ENCODE results near the gene KRTAP22-2. TPM values are rescaled to one million over a fixed set of nuclear protein-coding genes. Genes with fewer than 3 reads are reported as not detected.

The KRTAP22-2 gene
- total RNA-seq, 1 donor from 2014 or later, result not detected

DNA sequence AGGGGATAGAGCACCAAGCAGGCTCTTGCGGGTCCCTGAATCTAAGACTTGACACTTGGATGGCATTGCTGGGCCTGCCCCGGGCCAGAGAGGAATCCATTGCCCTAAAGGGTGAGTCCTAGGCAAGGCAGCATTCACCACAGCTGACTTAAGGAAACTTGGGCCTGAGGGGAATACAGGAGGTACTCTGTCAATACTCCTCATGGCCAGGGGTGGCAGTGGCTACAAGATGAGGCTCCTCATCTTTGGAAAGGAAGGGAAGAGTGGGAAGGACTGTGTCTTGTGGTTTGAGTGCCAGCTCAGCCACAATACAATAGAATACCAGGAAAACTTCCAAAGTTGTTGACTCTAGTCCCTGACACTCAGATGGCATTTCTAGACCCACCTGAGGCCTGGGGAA, 15.8 kb upstream of the KRTAP22-2 start:
- H3K9me3 Mint-ChIP-seq, result peaks cover 23% of the 10 kb centered on the region
- no peak overlapping the region for H3K4me3 Mint-ChIP-seq (ENCODE audit: low read depth)

GRCh38 chr21:30600787-30601186, 10.6 kb upstream of the KRTAP22-2 start, which contains the start of gene KRTAP22-1:
TSS of gene KRTAP22-1 (plus strand) at chr21:30601087.
- no peaks in the 10 kb centered on the region for H3K4me1 Mint-ChIP-seq (ENCODE audit: low read depth)
- DNase-seq (ENCODE audit: low spot score), result no peak
- H3K36me3 Mint-ChIP-seq (ENCODE audit: low read depth), result no peaks in the 10 kb centered on the region
- intact Hi-C loops (cut with micrococcal nuclease), result no loop called here
- no peak within 1 kb of the TSS for H3K27ac Mint-ChIP-seq
- no peak within 1 kb of the TSS for H3K4me3 Mint-ChIP-seq (ENCODE audit: low read depth)
- H3K27me3 Mint-ChIP-seq (ENCODE audit: low read depth), result no peaks in the 10 kb centered on the region
- H3K9me3 Mint-ChIP-seq, result peaks cover 11% of the 10 kb centered on the region

More for the DNA sequence above, 15.8 kb upstream of the KRTAP22-2 start:
- DNase-seq (ENCODE audit: low spot score), result no peak
- H3K27ac Mint-ChIP-seq, result no peak overlapping the region
- no peaks in the 10 kb centered on the region for H3K36me3 Mint-ChIP-seq (ENCODE audit: low read depth)
- H3K4me1 Mint-ChIP-seq (ENCODE audit: low read depth), result no peaks in the 10 kb centered on the region
- no peaks in the 10 kb centered on the region for H3K27me3 Mint-ChIP-seq (ENCODE audit: low read depth)
- intact Hi-C loops (cut with micrococcal nuclease), result no loop called here

- DNase-seq (ENCODE audit: low spot score), result no peak
- Mint-ChIP-seq H3K27ac (no peak within 1 kb of the TSS), H3K4me1 (ENCODE audit: low read depth) (no peaks in the 10 kb centered on the region), H3K36me3 (ENCODE audit: low read depth) (no peaks in the 10 kb centered on the region), H3K9me3 (peaks cover 11% of the 10 kb centered on the region), H3K4me3 (ENCODE audit: low read depth) (no peak within 1 kb of the TSS), H3K27me3 (ENCODE audit: low read depth) (no peaks in the 10 kb centered on the region)
- intact Hi-C loops (cut with micrococcal nuclease), result no loop called here
Measured at GRCh38 chr21:30598802-30599201, 8.6 kb upstream of the KRTAP22-2 start, which contains the start of gene KRTAP6-2. TSS of gene KRTAP6-2 (minus strand) at chr21:30598902. CDS start at chr21:30598874, 28 bp downstream.

DNA sequence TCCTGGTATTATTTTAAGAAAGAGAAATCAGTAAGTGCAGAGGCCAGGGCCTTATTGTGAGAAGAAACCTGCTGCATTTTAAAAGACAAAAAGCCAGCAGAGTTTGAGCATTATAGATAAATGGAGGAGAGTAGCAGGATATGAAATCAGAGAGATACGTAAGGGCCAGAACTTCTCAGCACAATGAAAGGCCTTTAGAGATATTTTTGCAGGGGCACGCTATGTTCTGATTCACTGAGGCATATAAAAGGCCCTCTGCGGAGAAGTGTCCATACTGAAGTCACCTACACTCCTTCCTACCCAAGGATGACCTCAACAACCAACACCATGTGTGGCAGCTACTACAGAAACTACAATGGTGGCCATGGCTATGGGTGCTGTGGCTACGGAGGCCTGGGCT, 1.9 kb upstream of the KRTAP22-2 start, which contains the start of gene KRTAP6-3:
KRTAP6-3 (plus strand) TSS at position 301 of the 400 bp plus-strand sequence; CDS start at position 307, 6 bp downstream.
- intact Hi-C loops (cut with micrococcal nuclease), result no loop called here
- Mint-ChIP-seq H3K36me3 (ENCODE audit: low read depth) (no peaks in the 10 kb centered on the region), H3K27me3 (ENCODE audit: low read depth) (peaks cover 4% of the 10 kb centered on the region), H3K27ac (no peak within 1 kb of the TSS), H3K4me3 (ENCODE audit: low read depth) (no peak within 1 kb of the TSS), H3K4me1 (ENCODE audit: low read depth) (peaks cover 3% of the 10 kb centered on the region), H3K9me3 (no peaks in the 10 kb centered on the region)
- no peak for DNase-seq (ENCODE audit: low spot score)

DNA sequence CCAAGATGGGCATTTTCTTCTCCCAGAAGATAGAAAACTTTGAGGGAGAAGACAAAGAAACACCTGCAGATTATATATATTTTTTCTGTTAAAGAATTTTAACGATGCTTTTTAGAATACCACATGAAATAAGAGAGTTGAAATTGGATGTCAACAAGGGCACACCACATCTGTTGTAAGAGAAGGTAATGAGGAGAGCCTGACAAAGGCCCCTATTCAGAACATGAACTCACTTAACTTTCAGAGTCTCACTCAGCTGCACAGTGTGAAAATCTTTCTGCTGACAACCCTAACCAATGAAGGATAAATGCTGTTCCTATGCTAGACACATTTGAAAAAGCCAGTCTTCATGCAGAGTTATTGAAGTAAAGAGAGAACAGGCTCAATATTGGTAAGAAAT, 7.3 kb downstream of the KRTAP22-2 start:
- Mint-ChIP-seq H3K9me3 (no peaks in the 10 kb centered on the region), H3K4me1 (ENCODE audit: low read depth) (no peaks in the 10 kb centered on the region), H3K27ac (no peak overlapping the region), H3K36me3 (ENCODE audit: low read depth) (no peaks in the 10 kb centered on the region), H3K4me3 (ENCODE audit: low read depth) (no peak overlapping the region), H3K27me3 (ENCODE audit: low read depth) (peaks cover 5% of the 10 kb centered on the region)
- intact Hi-C loops (cut with micrococcal nuclease), result no loop called here
- no peak for DNase-seq (ENCODE audit: low spot score)

- no peak overlapping the region for H3K4me3 Mint-ChIP-seq (ENCODE audit: low read depth)
- no peak for DNase-seq (ENCODE audit: low spot score)
- H3K4me1 Mint-ChIP-seq (ENCODE audit: low read depth), result peaks cover 3% of the 10 kb centered on the region
- intact Hi-C loops (cut with micrococcal nuclease), result no loop called here
- H3K36me3 Mint-ChIP-seq (ENCODE audit: low read depth), result no peaks in the 10 kb centered on the region
- H3K27me3 Mint-ChIP-seq (ENCODE audit: low read depth), result peaks cover 5% of the 10 kb centered on the region
- no peaks in the 10 kb centered on the region for H3K9me3 Mint-ChIP-seq
- no peak overlapping the region for H3K27ac Mint-ChIP-seq
Measured at GRCh38 chr21:30580132-30580531, 10.1 kb downstream of the KRTAP22-2 start.

DNA sequence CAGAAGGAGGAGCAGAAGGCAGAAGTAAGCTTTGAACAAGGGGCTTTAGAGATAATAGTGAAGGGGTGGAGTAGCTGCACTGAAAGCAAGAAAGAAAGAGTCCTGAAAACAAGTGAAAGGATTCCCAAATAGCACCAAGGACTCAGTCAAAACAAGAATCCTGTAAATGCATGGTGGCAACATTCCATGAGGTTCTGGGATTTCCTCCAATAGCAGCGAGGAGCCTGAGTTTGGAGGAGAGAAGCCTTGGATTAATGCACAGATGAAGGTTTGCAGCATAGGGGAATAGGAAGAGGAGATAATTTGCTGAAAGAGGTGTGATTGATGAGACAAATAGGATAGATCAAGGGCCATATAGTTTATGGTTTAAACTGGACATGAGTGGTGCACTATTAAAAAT, 10.9 kb downstream of the KRTAP22-2 start:
- Mint-ChIP-seq H3K27ac (no peak overlapping the region), H3K4me3 (ENCODE audit: low read depth) (no peak overlapping the region), H3K36me3 (ENCODE audit: low read depth) (no peaks in the 10 kb centered on the region), H3K4me1 (ENCODE audit: low read depth) (peaks cover 3% of the 10 kb centered on the region), H3K27me3 (ENCODE audit: low read depth) (no peaks in the 10 kb centered on the region), H3K9me3 (no peaks in the 10 kb centered on the region)
- DNase-seq (ENCODE audit: low spot score), result no peak
- intact Hi-C loops (cut with micrococcal nuclease), result no loop called here

DNA sequence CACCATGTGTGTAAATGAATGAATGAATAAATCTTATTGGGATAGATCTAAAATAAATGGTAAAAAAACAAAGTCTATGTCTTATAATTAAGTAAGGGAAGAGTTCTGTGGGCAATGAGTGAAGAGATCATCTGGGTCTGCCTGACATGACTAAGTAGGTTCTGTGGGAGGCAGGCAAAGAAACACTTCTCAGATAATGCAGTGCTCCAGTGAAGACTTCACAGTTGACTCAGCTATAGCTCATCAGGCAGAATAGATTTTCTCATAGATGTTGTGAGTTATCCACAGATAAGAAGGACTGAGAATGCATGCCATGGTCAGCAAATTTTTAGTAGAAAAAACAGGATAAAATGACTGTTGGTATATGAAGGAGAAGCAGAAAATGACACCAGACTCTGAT, 12.4 kb downstream of the KRTAP22-2 start:
- intact Hi-C loops (cut with micrococcal nuclease), result no loop called here
- H3K9me3 Mint-ChIP-seq, result no peaks in the 10 kb centered on the region
- DNase-seq (ENCODE audit: low spot score), result no peak
- no peaks in the 10 kb centered on the region for H3K36me3 Mint-ChIP-seq (ENCODE audit: low read depth)
- H3K27ac Mint-ChIP-seq, result no peak overlapping the region
- peaks cover 3% of the 10 kb centered on the region for H3K4me1 Mint-ChIP-seq (ENCODE audit: low read depth)
- H3K4me3 Mint-ChIP-seq (ENCODE audit: low read depth), result no peak overlapping the region
- no peaks in the 10 kb centered on the region for H3K27me3 Mint-ChIP-seq (ENCODE audit: low read depth)

GRCh38 chr21:30567617-30568016, 22.6 kb downstream of the KRTAP22-2 start:
- intact Hi-C loops (cut with micrococcal nuclease), result no loop called here
- no peaks in the 10 kb centered on the region for H3K36me3 Mint-ChIP-seq (ENCODE audit: low read depth)
- H3K4me1 Mint-ChIP-seq (ENCODE audit: low read depth), result no peaks in the 10 kb centered on the region
- H3K27ac Mint-ChIP-seq, result no peak overlapping the region
- no peak for DNase-seq (ENCODE audit: low spot score)
- H3K27me3 Mint-ChIP-seq (ENCODE audit: low read depth), result no peaks in the 10 kb centered on the region
- no peak overlapping the region for H3K4me3 Mint-ChIP-seq (ENCODE audit: low read depth)
- no peaks in the 10 kb centered on the region for H3K9me3 Mint-ChIP-seq

DNA sequence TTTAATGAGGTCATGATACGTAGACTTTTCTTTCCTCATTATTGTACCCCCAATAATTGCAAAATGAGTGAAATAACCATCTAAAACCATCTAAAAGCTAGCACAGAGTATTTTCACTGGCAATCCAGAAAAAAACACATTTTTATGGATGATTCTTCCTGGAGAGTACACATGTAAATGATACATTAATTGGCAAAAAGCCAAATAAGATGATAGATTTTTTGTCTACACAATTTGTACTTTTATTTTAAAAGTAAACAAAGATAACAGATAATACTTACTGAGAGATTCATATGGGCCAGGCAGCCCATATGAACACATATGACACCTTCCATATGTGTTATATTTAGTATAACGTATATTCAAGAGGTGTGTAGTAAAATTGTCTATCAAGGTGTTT, 26.6 kb downstream of the KRTAP22-2 start:
- intact Hi-C loops (cut with micrococcal nuclease), result no loop called here
- no peaks in the 10 kb centered on the region for H3K9me3 Mint-ChIP-seq
- H3K36me3 Mint-ChIP-seq (ENCODE audit: low read depth), result no peaks in the 10 kb centered on the region
- H3K4me1 Mint-ChIP-seq (ENCODE audit: low read depth), result no peaks in the 10 kb centered on the region
- H3K4me3 Mint-ChIP-seq (ENCODE audit: low read depth), result no peak overlapping the region
- DNase-seq (ENCODE audit: low spot score), result no peak
- no peaks in the 10 kb centered on the region for H3K27me3 Mint-ChIP-seq (ENCODE audit: low read depth)
- H3K27ac Mint-ChIP-seq, result no peak overlapping the region

DNA sequence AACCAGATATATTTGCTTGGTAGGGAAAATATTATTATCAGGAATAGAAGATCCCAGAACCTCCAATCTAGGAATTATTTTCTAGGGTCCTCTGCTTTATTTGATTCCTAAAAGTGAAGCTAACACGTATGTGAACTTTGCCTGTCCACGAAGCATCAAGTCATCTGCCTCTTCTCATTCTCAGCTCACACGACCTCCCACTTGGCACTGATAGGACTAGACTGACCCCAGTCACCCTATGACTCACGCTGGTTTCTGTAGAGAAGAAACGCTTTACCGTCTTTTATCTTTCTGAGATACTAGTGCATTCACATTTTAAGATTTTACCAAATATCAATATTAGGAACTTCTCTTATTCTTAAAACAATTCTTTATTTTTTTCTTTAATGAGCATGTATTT, 27.1 kb downstream of the KRTAP22-2 start:
- Mint-ChIP-seq H3K9me3 (no peaks in the 10 kb centered on the region), H3K27ac (no peak overlapping the region), H3K27me3 (ENCODE audit: low read depth) (no peaks in the 10 kb centered on the region), H3K36me3 (ENCODE audit: low read depth) (no peaks in the 10 kb centered on the region), H3K4me1 (ENCODE audit: low read depth) (no peaks in the 10 kb centered on the region), H3K4me3 (ENCODE audit: low read depth) (no peak overlapping the region)
- intact Hi-C loops (cut with micrococcal nuclease), result no loop called here
- no peak for DNase-seq (ENCODE audit: low spot score)

DNA sequence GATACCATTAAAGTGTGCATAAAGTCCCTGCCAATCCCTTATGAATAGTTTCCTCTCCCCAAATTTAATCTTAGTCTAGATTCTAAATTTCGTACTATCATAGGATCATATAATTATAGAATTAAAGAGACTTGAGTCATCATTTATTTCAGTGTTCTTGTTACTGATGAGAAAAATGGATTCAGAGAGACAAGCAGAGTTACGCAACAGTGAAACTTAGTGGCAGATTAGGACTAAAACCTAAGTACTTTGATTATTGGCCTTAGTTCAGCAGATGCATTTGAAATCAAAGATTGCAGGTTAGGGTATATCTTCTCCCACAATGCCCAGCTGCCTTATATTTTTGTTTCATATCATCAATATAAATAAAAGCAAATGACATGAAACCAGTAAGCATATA, 28.2 kb downstream of the KRTAP22-2 start:
- intact Hi-C loops (cut with micrococcal nuclease), result no loop called here
- DNase-seq (ENCODE audit: low spot score), result no peak
- no peaks in the 10 kb centered on the region for H3K4me1 Mint-ChIP-seq (ENCODE audit: low read depth)
- H3K27ac Mint-ChIP-seq, result no peak overlapping the region
- no peaks in the 10 kb centered on the region for H3K27me3 Mint-ChIP-seq (ENCODE audit: low read depth)
- H3K4me3 Mint-ChIP-seq (ENCODE audit: low read depth), result no peak overlapping the region
- H3K9me3 Mint-ChIP-seq, result no peaks in the 10 kb centered on the region
- no peaks in the 10 kb centered on the region for H3K36me3 Mint-ChIP-seq (ENCODE audit: low read depth)

DNA sequence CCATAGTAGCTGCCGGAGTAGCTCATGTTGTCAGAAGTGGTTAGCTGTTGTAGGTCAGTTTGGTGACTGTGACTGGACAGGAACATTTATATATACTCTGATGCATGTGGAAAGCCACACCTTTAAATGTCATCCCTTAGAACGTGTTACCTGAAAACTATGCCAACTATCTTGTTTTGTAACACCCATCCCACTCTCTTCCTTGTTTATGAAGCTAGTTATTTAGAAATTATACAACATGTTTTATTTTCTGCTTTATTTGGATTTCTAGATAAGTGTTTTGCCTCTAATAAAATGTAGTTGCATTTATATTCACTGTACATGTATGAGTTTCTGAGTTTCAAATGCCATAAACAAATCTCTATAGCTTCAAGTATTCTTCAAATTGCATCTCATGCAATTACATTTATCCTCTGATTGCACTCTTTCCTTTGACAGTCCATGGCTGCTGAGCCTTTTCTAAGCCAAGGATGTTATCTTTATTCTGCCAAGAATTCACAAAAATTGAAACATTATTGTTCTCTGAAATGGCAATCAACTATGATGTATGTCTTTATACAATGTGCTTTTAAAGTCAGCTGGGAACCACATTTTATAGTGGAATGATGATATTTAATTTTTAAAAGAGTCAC, 28.8 kb downstream of the KRTAP22-2 start, which contains the start of gene KRTAP19-7:
KRTAP19-7 (minus strand) TSS at position 51 of the 632 bp plus-strand sequence; CDS start at position 26, 25 bp downstream.
- Mint-ChIP-seq H3K36me3 (ENCODE audit: low read depth) (no peaks in the 10 kb centered on the region), H3K27ac (no peak within 1 kb of the TSS), H3K27me3 (ENCODE audit: low read depth) (no peaks in the 10 kb centered on the region), H3K4me3 (ENCODE audit: low read depth) (no peak within 1 kb of the TSS), H3K4me1 (ENCODE audit: low read depth) (no peaks in the 10 kb centered on the region), H3K9me3 (no peaks in the 10 kb centered on the region)
- no peak for DNase-seq (ENCODE audit: low spot score)
- intact Hi-C loops (cut with micrococcal nuclease), result no loop called here

All from activated T-helper 2 cell treated with anti-CD3 and anti-CD28 coated beads, Interferon-gamma antibody, Interleukin-2, Interleukin-4, amounts not matched to agents 10 μg/mL and 5 μg/mL and 100 μg/mL, durations not matched to agents 14 hours and 24 hours and 36 hours (primary cell).